NCI-H460 (cell line): ENCODE data around the gene EHD3. TPM values are rescaled to one million over a fixed set of nuclear protein-coding genes. Genes with fewer than 3 reads are reported as not detected.

Experiments used
- DNase-seq: peaks from one replicate; pipeline ENCODE4 v3.0.0-alpha.2; 2016; ENCODE audit warnings: low read depth; ENCODE audit errors: extremely low read depth
- total RNA-seq: library from RNA; depleted of rRNA; stranded (reverse); fragments of >200 nt; shearing (Covaris generic); gene quantifications from 2 replicates; pipeline ENCODE4 v1.2.3, GENCODE V29; 2014

The EHD3 gene
- total RNA-seq, 1 experiment from 2014 or later = 3.3 TPM

DNA sequence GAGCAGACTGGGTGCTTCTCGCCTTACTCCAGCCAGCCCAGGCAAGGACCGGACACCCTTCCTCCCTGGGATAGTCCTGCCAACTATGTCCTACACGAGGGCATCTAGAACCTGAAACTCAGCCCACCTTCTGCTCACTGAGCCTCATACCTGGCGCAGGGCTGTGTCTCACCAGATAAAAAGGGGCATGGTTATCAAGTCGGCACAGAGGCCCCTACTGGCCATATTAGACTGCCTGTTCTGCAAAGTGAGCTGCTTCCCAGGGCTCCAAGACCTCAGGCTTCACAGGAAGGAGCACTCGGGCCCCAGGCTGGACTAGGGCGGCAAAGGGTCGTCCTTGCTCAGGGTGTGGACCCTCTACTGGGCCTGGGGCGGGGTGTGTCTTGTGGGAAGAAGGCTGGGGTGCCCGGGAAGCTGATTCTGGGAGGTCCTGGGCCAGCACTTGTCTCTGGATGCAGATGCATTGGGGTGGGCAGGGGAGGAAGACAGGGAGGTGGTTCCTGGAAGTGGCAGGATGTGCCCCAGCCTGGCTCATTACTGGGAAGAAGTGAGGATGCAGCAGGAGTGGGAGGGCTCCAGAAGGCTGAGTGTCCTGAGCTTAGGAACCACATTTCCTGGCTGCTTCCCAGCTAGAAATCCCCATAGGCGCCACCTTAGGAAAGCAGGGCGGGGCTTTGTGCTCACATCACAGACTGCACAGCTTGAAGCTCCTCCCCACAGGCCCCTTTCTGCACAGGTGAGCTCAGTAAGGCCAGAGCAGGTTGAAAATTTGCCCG, 19.6 kb downstream of the EHD3 start:
- no peak for DNase-seq

GRCh38 chr2:31254237-31255203, 20.6 kb downstream of the EHD3 start:
- no peak for DNase-seq

GRCh38 chr2:31255911-31256571, 22.1 kb downstream of the EHD3 start:
- no peak for DNase-seq

- no peak for DNase-seq
Measured at GRCh38 chr2:31256611-31257382, 22.8 kb downstream of the EHD3 start.

DNA sequence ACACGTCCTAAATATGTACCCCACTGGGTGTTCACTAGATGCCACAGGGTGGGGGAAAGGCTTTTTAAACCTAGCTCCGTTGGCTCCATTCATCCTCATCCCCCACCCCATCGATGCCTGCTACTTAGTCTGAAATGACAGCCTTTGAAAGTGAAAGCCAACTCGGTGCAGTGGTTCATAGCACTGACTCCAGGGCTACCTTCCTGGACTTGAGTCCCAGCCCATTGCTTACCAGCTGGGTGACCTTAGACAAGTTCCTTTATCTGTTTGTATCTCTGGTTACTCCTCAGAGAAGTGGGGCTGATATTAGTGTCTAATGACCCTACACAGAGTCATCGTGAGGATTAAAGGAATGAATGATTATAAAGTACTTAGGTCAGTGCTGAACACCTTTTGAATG, 24.4 kb downstream of the EHD3 start:
- DNase-seq = no peak

DNA sequence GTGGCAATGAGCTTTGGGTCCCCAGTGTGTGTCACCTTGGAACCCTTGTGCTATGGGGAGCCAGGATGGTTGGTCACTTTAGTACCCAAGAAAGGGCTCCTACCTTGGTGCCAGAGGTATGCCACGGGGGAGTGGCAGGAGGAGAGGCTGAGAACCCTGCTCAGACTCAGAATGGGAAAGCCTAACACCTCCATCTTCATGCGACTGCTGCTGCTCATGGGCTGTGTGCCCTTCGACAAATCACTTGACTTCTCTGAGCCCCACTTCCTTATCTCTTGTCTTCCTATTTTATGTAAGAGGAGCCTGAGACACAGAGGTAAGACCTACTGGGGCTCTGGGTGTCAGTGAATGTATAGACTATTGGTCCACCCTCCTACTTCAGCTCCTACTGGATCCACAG, 25.1 kb downstream of the EHD3 start:
- no peak for DNase-seq

- DNase-seq = no peak
Measured at GRCh38 chr2:31260870-31261269, 26.9 kb downstream of the EHD3 start.

DNA sequence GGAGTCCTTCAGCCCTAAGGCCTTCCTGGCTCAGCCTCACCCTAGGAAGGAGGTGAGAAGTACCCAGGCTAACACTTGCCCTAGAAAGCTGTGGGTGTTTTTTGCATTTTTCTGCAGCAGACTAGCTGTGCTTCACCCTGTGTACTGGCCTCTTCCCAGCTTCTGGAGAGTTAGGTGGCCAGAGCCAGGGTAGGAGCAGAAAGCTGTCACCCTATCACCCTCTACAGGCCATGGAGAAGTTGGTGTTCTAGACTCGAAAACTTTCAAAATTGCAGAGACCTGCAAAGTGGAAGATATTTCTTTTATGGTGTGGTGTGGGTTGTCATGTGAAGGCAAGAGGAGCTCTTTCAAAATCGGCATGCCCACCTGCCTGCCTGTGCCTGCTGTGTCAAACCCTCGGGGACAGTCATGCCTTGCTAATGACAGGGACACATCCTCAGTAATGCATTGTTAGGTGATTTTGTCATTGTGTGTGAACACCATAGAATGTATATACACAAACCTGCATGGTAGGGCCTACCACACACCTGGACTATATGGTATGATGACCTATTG, 29.8 kb downstream of the EHD3 start:
- no peak for DNase-seq

- DNase-seq = no peak
Measured at GRCh38 chr2:31265234-31265633, 31.3 kb downstream of the EHD3 start.

- no peak for DNase-seq
Measured at GRCh38 chr2:31266804-31267203, 32.9 kb downstream of the EHD3 start.

DNA sequence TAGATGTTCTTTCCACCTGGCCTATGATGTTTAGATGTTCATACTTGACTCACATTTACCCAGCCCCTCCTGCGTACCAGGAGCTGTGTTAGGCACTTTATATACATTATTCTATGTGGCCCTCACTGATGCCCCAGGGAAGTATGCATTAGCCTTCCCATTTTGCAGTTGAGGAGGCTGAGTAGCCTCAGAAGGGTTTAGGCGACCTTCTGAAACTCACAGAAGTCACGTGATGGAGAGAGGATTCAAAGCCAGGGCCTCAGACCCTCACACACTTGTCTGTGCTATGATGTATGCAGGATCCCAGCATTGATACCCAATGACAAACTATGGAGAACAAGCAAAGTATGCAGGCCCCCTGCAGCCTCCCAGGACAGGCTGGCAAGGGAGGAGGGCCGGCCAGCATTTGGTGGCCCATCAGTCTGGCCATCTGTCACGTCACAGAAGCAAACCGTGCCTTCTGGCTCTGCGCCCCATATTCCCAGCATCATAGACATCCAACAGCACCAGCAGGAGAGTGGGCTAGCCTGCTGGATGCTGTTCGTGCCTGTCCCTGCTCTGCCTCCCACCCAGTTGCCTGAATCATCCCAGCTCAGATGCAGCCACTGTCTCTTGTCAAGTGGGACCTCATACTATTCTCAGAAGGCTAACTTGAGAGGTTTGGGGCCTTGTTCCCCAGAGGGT, 33.6 kb downstream of the EHD3 start:
- DNase-seq = no peak

DNA sequence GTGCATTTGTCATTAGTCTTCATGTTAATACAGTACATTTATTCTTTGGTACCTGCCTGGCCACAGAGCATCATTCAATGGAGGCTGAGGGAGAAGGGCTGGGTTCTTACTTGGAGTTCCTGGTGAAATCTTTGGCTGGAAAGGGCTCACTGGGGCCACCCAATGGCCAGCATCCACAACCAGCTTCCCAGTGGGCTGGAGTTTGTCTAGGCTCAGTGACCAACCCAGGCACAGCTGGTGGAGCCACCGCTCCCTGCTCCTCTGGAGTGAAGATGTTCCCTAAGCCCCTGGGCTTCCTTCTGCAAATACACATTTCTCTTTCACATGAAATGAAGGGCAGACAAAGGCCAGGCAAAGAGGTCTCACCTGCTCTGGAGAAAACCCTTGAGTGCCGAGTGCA, 34.4 kb downstream of the EHD3 start:
- no peak for DNase-seq

DNA sequence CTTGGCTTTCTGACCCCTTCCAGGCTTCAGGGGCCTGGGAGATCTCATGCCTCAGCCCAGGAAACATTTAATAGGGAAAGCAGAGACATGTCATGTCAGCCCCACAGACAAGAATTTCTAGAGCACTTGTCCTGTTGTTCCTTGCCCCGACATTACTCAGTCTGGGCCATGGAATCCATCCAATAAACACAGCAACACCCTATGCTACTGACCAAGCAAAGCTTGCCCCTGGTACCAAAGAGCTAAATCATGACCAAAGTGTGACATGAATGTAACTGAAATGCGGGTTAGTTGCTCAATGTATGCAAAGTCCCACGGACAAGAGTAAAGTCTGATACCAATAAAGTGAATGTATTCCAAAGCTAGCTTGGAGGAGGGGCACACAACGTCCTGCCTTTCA, 35.1 kb downstream of the EHD3 start:
- no peak for DNase-seq

DNA sequence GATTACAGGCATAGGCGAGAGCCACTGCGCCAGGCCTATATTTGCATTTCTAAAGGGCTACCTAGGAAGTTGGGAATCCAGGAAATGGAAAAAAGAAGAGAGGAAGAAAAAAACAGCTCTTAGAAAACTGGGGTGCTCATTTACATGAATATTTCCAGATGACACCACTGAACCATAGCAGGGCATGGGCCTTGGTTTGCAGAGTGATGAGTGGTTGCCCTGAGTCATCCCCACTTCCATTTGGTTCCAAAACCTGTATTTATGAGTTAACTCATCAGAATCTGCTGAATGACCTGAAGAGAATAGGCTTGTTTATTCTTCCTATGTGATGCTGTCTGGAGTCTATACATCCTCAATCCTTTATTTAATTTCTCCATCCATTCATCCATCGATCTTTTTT, 36.2 kb downstream of the EHD3 start:
- no peak for DNase-seq

- no peak for DNase-seq
Measured at GRCh38 chr2:31270822-31271231, 36.9 kb downstream of the EHD3 start.

DNA sequence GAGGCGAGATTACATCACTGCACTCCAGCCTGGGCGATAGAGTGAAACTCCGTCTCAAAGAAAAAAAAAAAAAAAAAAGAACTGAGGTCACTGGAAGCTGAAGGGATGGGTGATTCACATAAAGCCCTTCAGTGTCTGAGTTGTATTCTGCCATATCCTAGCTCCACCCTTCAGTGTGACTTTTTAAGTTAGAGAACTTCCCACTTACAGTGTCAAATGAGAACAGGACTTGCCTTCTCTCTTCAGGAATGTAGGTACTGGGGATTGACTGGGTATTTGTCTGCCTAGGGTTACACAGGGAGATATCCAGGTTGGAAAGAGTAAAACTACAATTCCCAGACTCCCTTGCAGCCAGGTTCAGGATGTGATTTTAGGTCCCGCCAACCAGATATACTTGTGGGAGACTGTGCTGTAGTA, 37.9 kb downstream of the EHD3 start:
- no peak for DNase-seq

GRCh38 chr2:31274401-31275075, 40.6 kb downstream of the EHD3 start:
- no peak for DNase-seq

DNA sequence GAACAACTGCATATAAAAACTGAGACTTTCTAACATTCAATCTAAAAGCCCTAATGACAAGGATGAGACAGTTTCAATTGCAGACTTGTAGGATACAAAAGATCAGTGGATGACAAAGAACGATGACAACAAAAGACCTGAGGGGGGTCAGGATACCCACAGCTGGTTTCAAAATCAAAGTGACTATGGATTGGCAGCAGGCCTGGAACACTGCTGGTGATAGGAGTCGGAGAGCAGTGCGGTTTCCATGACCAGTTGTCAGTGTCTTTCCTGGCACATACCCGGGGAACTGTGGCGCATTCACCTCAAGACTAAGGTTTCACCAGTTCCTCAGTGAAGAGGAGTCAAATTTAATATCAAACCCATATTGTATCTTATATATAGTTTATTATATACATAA, 42.0 kb downstream of the EHD3 start:
- no peak for DNase-seq

- no peak for DNase-seq
Measured at GRCh38 chr2:31277621-31278020, 43.7 kb downstream of the EHD3 start.
